ENCODE data around the gene RAB7A.

GRCh38 chr3:128858167-128858566, 132.2 kb downstream of the RAB7A start:
- TF ChIP-seq EZH2 (IDR thresholded peaks at IDR 0.05; ENCODE audit: borderline replicate concordance, low read depth, low read length, poor library complexity, severe bottlenecking) (no peak), CTCF (conservative IDR thresholded peaks at IDR 0.05; ENCODE audit: low read depth, low read length) (no peak)
